ENCODE data around the gene HTR1D. TPM values are rescaled to one million over a fixed set of nuclear protein-coding genes. Genes with fewer than 3 reads are reported as not detected.

The HTR1D gene
- total RNA-seq, 3 donors from 2014 or later (not counting 1 experiment from before 2014, with no cell fraction given) = not detected

- H3K36me3 ChIP-seq (ENCODE audit: control insufficient read depth, insufficient read depth, low read length) = no peaks in the 10 kb centered on the region
- Mint-ChIP-seq H3K27me3 (ENCODE audit: low read depth in 2 of 2) (no peaks in the 10 kb centered on the region), H3K36me3 (no peaks in the 10 kb centered on the region), H3K9me3 (no peaks in the 10 kb centered on the region), H3K27ac (no peak overlapping the region), H3K4me3 (no peak overlapping the region), H3K4me1 (peaks cover 25 to 29% of the 10 kb centered on the region in 2 donors)
- no peak overlapping the region for H3K4me3 ChIP-seq (ENCODE audit: low read length)
- WGBS (ENCODE audit: insufficient coverage) = 98% methylated on average over 5 of the region's 5 CpGs
- no peak overlapping the region for H3K27ac ChIP-seq (ENCODE audit: low read length)
- H3K27me3 ChIP-seq (ENCODE audit: control insufficient read depth, insufficient read depth, low read length) = no peaks in the 10 kb centered on the region
- ATAC-seq (no peak), DNase-seq (no peak)
- intact Hi-C loops (cut with micrococcal nuclease) = no loop called here
- H3K9me3 ChIP-seq (ENCODE audit: control insufficient read depth, insufficient read depth, low read length) = no peaks in the 10 kb centered on the region
- H3K4me1 ChIP-seq (ENCODE audit: control insufficient read depth, insufficient read depth, low read length) = no peaks in the 10 kb centered on the region
- TF ChIP-seq, protein P1, sequence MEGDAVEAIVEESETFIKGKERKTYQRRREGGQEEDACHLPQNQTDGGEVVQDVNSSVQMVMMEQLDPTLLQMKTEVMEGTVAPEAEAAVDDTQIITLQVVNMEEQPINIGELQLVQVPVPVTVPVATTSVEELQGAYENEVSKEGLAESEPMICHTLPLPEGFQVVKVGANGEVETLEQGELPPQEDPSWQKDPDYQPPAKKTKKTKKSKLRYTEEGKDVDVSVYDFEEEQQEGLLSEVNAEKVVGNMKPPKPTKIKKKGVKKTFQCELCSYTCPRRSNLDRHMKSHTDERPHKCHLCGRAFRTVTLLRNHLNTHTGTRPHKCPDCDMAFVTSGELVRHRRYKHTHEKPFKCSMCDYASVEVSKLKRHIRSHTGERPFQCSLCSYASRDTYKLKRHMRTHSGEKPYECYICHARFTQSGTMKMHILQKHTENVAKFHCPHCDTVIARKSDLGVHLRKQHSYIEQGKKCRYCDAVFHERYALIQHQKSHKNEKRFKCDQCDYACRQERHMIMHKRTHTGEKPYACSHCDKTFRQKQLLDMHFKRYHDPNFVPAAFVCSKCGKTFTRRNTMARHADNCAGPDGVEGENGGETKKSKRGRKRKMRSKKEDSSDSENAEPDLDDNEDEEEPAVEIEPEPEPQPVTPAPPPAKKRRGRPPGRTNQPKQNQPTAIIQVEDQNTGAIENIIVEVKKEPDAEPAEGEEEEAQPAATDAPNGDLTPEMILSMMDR (IDR thresholded peaks at IDR 0.05) = no peak
These were observed 66.6 kb downstream of the HTR1D start for GRCh38 chr1:23150742-23151141.

- no peaks in the 10 kb centered on the region for H3K36me3 Mint-ChIP-seq
- ATAC-seq = no peak
These were observed 67.2 kb downstream of the HTR1D start for GRCh38 chr1:23150125-23150524.

DNA sequence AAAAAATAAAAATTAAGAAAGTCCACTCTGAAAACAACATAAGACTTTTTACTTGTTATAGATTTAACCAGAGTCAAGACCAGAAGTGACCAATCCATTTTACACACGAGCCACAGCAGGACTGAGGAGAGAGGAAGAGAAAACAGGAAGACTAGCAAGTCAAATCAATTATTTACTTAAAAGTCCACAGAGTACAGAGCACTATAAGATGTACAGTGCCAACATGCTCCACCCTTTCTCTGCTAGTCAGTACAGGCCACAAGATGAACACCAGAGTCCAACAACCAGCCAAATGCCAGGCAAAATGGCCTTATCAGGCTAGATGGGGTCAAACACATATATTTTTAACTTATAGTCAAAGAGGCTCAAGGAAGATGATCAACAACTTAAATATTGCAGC lies 68.2 kb downstream of the HTR1D start:
- no CpG with 5 or more reads among the region's 1 CpG for WGBS (ENCODE audit: insufficient coverage)
- no peaks in the 10 kb centered on the region for H3K4me1 ChIP-seq (ENCODE audit: control insufficient read depth, insufficient read depth, low read length)
- DNase-seq (no peak), ATAC-seq (no peak)
- Mint-ChIP-seq H3K36me3 (no peaks in the 10 kb centered on the region), H3K27ac (peak overlapping the region in 1 of 2 donors; percentile 4), H3K4me3 (no peak overlapping the region), H3K9me3 (no peaks in the 10 kb centered on the region), H3K27me3 (ENCODE audit: low read depth in 2 of 2) (no peaks in the 10 kb centered on the region), H3K4me1 (peaks cover 35 to 38% of the 10 kb centered on the region in 2 donors)
- no peak overlapping the region for H3K4me3 ChIP-seq (ENCODE audit: low read length)
- TF ChIP-seq, protein P1 (IDR thresholded peaks at IDR 0.05) = no peak
- no peaks in the 10 kb centered on the region for H3K36me3 ChIP-seq (ENCODE audit: control insufficient read depth, insufficient read depth, low read length)
- no peak overlapping the region for H3K27ac ChIP-seq (ENCODE audit: low read length)
- H3K9me3 ChIP-seq (ENCODE audit: control insufficient read depth, insufficient read depth, low read length) = no peaks in the 10 kb centered on the region
- intact Hi-C loops (cut with micrococcal nuclease) = no loop called here
- H3K27me3 ChIP-seq (ENCODE audit: control insufficient read depth, insufficient read depth, low read length) = no peaks in the 10 kb centered on the region

More at GRCh38 chr1:23150125-23150524, 67.2 kb downstream of the HTR1D start:
- WGBS (ENCODE audit: insufficient coverage) = 100% methylated on average over 2 of the region's 2 CpGs
- H3K4me3 Mint-ChIP-seq = no peak overlapping the region
- no peak overlapping the region for H3K4me3 ChIP-seq (ENCODE audit: low read length)
- DNase-seq = no peak
- no peaks in the 10 kb centered on the region for H3K9me3 ChIP-seq (ENCODE audit: control insufficient read depth, insufficient read depth, low read length)
- intact Hi-C loops (cut with micrococcal nuclease) = no loop called here
- H3K4me1 Mint-ChIP-seq = peaks cover 25 to 29% of the 10 kb centered on the region in 2 donors
- H3K27me3 Mint-ChIP-seq (ENCODE audit: low read depth in 2 of 2) = no peaks in the 10 kb centered on the region
- H3K36me3 ChIP-seq (ENCODE audit: control insufficient read depth, insufficient read depth, low read length) = no peaks in the 10 kb centered on the region
- H3K27ac ChIP-seq (ENCODE audit: low read length) = no peak overlapping the region
- H3K4me1 ChIP-seq (ENCODE audit: control insufficient read depth, insufficient read depth, low read length) = no peaks in the 10 kb centered on the region
- no peaks in the 10 kb centered on the region for H3K9me3 Mint-ChIP-seq
- no peaks in the 10 kb centered on the region for H3K27me3 ChIP-seq (ENCODE audit: control insufficient read depth, insufficient read depth, low read length)
- H3K27ac Mint-ChIP-seq = no peak overlapping the region
- TF ChIP-seq, protein P1 (IDR thresholded peaks at IDR 0.05) = no peak

- WGBS (ENCODE audit: insufficient coverage) = 54% methylated on average over 4 of the region's 4 CpGs
- DNase-seq (peak in 1 of 2 donors; percentile 31), ATAC-seq (peak in 1 of 3 donors; percentile 29)
- H3K4me1 ChIP-seq (ENCODE audit: control insufficient read depth, insufficient read depth, low read length) = no peaks in the 10 kb centered on the region
- TF ChIP-seq, protein P1 (IDR thresholded peaks at IDR 0.05) = no peak
- Mint-ChIP-seq H3K27me3 (ENCODE audit: low read depth in 2 of 2) (no peaks in the 10 kb centered on the region), H3K4me3 (no peak overlapping the region), H3K36me3 (no peaks in the 10 kb centered on the region), H3K27ac (peak overlapping the region in 1 of 2 donors; percentile 55), H3K9me3 (no peaks in the 10 kb centered on the region), H3K4me1 (peaks cover 36 to 40% of the 10 kb centered on the region in 2 donors)
- no peaks in the 10 kb centered on the region for H3K27me3 ChIP-seq (ENCODE audit: control insufficient read depth, insufficient read depth, low read length)
- intact Hi-C loops (cut with micrococcal nuclease) = no loop called here
- H3K27ac ChIP-seq (ENCODE audit: low read length) = no peak overlapping the region
- no peaks in the 10 kb centered on the region for H3K36me3 ChIP-seq (ENCODE audit: control insufficient read depth, insufficient read depth, low read length)
- H3K4me3 ChIP-seq (ENCODE audit: low read length) = no peak overlapping the region
- H3K9me3 ChIP-seq (ENCODE audit: control insufficient read depth, insufficient read depth, low read length) = no peaks in the 10 kb centered on the region
These were observed 69.2 kb downstream of the HTR1D start for GRCh38 chr1:23148084-23148483.
